ENCODE measurements around the gene RBM48. TPM values are rescaled to one million over a fixed set of nuclear protein-coding genes. Genes with fewer than 3 reads are reported as not detected.
"Not testable (repeated sequence)": the region's sequence is repeated elsewhere in the genome, so short reads cannot be mapped to it uniquely, and the experiment has no call there.

The RBM48 gene
- 10 to 100 TPM; 13.5 to 16.1 TPM for total RNA-seq

DNA sequence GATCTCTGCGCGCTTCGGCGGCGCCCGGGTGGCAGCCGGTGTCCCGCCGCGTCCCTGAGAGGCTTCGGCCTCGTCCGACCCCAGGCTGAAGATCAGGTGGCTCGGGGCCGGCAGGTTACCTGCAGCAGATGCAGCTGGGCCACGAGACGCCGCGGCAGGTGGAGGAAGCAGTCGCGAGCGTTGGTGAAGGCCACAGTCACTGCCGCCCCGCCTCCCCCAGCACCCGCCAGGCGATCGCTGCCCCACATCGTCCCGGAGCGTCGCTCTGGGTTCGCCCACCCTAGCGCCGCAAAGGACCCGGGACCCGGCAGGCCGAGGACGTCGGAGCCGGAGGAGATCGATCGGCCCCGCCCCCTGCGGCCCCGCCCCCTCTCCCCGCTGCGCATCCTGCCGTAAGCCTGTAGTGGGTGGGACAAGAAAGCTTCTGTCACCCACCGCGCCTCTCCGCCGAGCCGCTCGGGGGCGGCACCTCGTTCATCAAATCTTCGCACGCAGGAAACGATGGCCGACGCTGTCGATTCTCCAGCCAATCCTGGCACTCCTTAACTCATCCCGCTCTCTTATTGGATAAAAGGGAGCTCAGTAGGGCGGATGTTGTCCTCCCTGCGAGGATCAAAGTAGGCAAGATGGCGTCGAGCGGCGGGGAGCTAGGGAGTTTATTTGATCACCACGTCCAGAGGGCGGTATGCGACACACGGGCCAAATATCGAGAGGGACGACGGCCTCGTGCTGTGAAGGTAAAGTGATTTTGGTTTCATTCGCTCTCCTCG, at the start of gene RBM48, which contains the start of gene PEX1:
Gene RBM48 (plus strand): TSS at position 608 of the 770 bp plus-strand sequence. CDS start 19 bp downstream, at position 627.
Gene PEX1 (minus strand): TSS at position 333 of the 770 bp plus-strand sequence. CDS start 85 bp downstream, at position 248.
- peak; percentile 93 to 96 for DNase-seq
- Mint-ChIP-seq H3K4me3 (peak within 1 kb of the TSS; percentile 80 to 96), H3K27me3 (ENCODE audit: low read depth) (no peaks in the 10 kb centered on the region), H3K9me3 (no peaks in the 10 kb centered on the region), H3K36me3 (ENCODE audit: insufficient read depth in 2 of 2) (peaks cover 7 to 9% of the 10 kb centered on the region in 2 donors), H3K27ac (peak within 1 kb of the TSS; percentile 95), H3K4me1 (ENCODE audit: low read depth) (peaks cover 36% of the 10 kb centered on the region)
- peak; percentile 93 for ATAC-seq (replicated peaks in 1 of 2)

DNA sequence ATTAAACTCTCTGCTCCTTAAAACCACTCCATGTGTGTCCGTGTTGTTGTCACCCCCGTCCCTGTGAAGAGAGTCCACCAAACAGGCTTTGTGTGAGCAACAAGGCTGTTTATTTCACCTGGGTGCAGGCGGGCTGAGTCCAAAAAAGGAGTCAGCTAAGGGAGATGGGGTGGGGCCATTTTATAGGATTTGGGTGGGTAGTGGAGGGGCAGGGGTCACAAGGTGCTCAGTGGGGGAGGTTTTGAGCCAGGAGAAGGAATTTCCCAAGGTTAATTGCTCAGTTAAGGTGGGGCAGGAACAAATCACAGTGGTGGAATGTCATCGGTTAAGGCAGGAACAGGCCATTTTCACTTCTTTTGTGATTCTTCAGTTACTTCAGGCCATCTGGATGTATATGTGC, 49.4 kb upstream of the RBM48 start:
- ATAC-seq (replicated peaks in 1 of 2); H3K36me3 Mint-ChIP-seq (ENCODE audit: insufficient read depth in 2 of 2); H3K4me1 Mint-ChIP-seq (ENCODE audit: low read depth); H3K9me3 Mint-ChIP-seq; H3K27ac Mint-ChIP-seq; H3K4me3 Mint-ChIP-seq; H3K27me3 Mint-ChIP-seq (ENCODE audit: low read depth); DNase-seq: not testable (repeated sequence)

DNA sequence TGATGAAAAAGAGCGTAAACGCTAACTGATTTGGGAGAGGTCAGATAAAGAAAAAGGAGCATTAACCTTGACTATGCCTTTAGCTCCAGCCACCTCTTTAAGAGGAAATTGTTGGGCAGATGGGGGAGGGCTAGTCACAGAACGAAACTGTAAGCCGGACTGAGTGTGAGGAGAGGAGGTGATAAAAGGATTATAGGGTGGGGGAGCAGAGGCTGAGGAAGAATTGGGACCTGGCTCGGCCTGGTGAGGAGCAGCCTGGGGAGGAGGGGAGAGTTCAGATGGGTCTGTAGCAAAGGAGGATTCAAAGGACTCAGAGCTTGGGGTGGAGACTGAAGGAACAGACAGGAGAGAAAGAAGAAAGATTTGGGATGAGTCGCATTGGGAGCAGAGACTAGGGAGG, 45.0 kb upstream of the RBM48 start:
- H3K27me3 Mint-ChIP-seq (ENCODE audit: low read depth); H3K4me3 Mint-ChIP-seq; H3K27ac Mint-ChIP-seq: not testable (repeated sequence)

DNA sequence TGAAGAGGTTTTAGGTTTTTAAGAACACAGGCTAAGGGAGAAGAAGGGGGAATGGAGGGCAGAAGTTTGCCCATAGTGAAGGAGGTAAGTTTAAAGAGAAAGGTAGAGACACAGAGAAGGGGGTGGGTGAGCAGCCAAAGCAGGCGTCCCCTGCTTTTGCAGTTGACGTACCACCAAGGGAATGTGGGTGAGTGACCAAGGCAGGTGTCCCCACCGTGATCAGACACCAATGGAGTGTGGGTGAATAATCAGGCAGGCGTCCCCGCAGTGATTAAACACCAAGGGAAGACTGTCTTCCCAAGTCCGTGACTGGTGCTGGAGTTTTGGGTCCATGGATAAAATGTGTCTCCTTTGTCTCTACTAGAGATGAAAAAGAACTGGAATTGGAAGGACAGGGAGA, 44.4 kb upstream of the RBM48 start:
- not testable (repeated sequence) for H3K27me3 Mint-ChIP-seq (ENCODE audit: low read depth); H3K27ac Mint-ChIP-seq; H3K36me3 Mint-ChIP-seq (ENCODE audit: insufficient read depth in 2 of 2); ATAC-seq (replicated peaks in 1 of 2); DNase-seq; H3K4me1 Mint-ChIP-seq (ENCODE audit: low read depth); H3K9me3 Mint-ChIP-seq; H3K4me3 Mint-ChIP-seq

More for the DNA sequence above, 45.0 kb upstream of the RBM48 start:
- H3K36me3 Mint-ChIP-seq (ENCODE audit: insufficient read depth in 2 of 2); H3K9me3 Mint-ChIP-seq; H3K4me1 Mint-ChIP-seq (ENCODE audit: low read depth); DNase-seq; ATAC-seq (replicated peaks in 1 of 2): not testable (repeated sequence)

DNA sequence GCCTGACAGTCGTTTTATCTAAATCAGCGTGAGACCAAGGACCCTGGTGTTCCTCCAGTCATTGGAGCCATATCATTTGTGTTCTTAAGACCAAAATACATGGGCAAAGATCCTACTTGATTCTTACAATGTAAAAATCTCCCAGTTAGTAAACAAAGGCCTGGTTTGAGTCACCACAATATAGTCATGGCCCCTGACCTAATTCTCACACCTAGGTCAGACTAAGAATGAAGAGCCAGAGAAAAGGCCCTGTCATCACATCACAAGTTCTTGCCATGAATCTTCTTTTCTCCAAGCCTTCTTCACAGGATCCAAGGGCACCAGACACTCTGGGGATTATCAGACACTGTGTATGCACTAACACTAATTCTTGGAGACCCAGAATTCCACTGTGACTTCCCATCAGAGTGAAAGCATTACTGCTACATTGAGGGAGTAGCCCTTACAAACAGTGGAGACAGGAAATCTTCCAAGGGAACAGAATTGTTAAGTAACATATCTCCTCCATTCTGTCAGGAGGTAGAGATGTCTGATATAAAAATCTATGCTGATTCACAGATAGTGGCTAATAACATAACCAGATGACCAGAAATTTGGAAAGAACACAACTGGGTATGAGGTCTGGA, 43.2 kb upstream of the RBM48 start:
- Mint-ChIP-seq H3K4me3 (no peak overlapping the region), H3K4me1 (ENCODE audit: low read depth) (no peaks in the 10 kb centered on the region), H3K36me3 (ENCODE audit: insufficient read depth in 2 of 2) (peaks cover 1 to 8% of the 10 kb centered on the region in 2 donors), H3K9me3 (no peaks in the 10 kb centered on the region), H3K27me3 (ENCODE audit: low read depth) (no peaks in the 10 kb centered on the region), H3K27ac (no peak overlapping the region)
- DNase-seq (no peak), ATAC-seq (replicated peaks in 1 of 2) (peak; percentile 36 to 63)

DNA sequence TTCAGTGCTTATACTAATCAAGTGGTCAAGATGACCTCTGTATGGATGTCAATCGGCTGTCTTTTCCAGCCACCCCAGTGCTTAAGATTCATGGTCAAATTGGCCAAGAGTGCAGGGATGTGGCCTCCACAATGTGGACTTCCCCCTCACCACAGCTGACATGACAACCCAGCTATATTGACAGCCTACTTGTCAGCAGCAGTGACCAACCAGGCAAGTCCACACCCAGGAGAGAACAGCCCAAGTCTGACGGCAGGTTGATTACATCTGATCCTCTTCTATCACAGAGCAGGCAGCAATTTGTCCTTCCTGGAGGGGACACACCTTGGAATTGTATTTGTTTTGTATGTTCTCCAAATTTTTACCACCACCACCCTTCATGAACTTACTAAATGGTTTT, 42.6 kb upstream of the RBM48 start:
- peaks cover 1 to 9% of the 10 kb centered on the region in 2 donors for H3K36me3 Mint-ChIP-seq (ENCODE audit: insufficient read depth in 2 of 2)
- DNase-seq (no peak), ATAC-seq (replicated peaks in 1 of 2) (no peak)
- H3K27ac Mint-ChIP-seq = no peak overlapping the region
- H3K9me3 Mint-ChIP-seq = no peaks in the 10 kb centered on the region
- H3K27me3 Mint-ChIP-seq (ENCODE audit: low read depth) = no peaks in the 10 kb centered on the region
- no peak overlapping the region for H3K4me3 Mint-ChIP-seq
- H3K4me1 Mint-ChIP-seq (ENCODE audit: low read depth) = no peaks in the 10 kb centered on the region

DNA sequence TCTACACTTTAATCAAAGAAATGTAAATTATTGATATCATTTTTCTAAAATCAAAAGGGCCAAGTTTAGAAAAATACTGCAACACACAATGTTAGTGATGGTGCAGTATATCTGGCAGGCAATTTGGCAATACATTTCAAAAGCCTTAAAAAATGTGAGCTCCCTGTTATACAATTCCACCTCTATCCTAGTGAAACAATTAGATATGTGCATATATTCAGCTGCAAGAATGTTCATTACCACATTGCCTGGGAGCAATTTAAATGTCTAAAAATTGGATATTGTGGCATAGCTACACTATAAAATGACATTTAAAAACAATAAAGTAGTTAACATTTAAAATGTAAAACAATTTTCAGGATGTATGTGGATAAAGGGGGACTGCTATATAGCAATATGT, 40.8 kb upstream of the RBM48 start:
- Mint-ChIP-seq H3K27me3 (ENCODE audit: low read depth) (no peaks in the 10 kb centered on the region), H3K36me3 (ENCODE audit: insufficient read depth in 2 of 2) (peaks cover 1 to 13% of the 10 kb centered on the region in 2 donors), H3K4me1 (ENCODE audit: low read depth) (no peaks in the 10 kb centered on the region), H3K4me3 (no peak overlapping the region), H3K27ac (no peak overlapping the region), H3K9me3 (no peaks in the 10 kb centered on the region)
- ATAC-seq (replicated peaks in 1 of 2) (no peak), DNase-seq (no peak)

DNA sequence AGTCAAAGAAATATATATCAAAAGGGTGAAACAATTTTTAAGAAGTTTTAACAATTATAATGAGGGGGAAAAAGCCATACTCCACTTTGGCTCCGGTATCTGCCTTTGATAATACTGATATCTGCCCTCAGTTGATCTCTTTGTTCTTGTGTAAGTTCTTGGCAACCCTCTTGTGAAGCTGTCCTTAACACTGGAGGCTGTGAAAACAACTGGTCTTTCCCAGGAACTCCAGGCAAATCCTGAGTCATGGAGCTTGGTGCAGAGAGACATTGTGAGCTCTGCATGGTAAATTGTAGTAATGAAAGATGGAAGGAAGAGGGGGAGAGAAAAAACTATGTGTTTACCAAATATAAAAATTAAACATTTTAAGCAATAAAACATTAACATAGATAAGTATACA, 39.0 kb upstream of the RBM48 start:
- Mint-ChIP-seq H3K36me3 (ENCODE audit: insufficient read depth in 2 of 2) (peaks cover 1 to 13% of the 10 kb centered on the region in 2 donors), H3K9me3 (no peaks in the 10 kb centered on the region), H3K4me1 (ENCODE audit: low read depth) (no peaks in the 10 kb centered on the region), H3K4me3 (no peak overlapping the region), H3K27ac (no peak overlapping the region), H3K27me3 (ENCODE audit: low read depth) (no peaks in the 10 kb centered on the region)
- no peak for ATAC-seq (replicated peaks in 1 of 2)
- no peak for DNase-seq

DNA sequence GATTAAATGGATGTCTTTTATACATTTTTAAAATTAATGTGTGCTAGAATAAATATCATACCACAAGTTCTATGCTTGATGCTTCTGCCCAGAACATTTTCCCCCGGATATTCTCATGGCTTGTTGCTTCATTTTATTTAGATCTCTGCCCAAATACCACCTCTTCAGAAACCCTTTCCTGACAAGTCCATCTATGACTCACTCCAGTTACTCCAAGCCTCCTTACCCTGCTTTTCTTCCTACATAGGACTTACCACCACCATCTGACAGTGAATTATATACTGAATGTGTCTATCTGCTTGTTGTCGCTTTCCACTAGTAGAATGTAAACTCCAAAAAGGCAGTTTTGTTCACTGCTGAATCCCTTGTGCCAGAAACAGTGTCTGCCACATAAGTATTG, 31.7 kb upstream of the RBM48 start:
- no peak overlapping the region for H3K4me3 Mint-ChIP-seq
- H3K27me3 Mint-ChIP-seq (ENCODE audit: low read depth) = no peaks in the 10 kb centered on the region
- no peak overlapping the region for H3K27ac Mint-ChIP-seq
- peaks cover 3 to 13% of the 10 kb centered on the region in 2 donors for H3K36me3 Mint-ChIP-seq (ENCODE audit: insufficient read depth in 2 of 2)
- ATAC-seq (replicated peaks in 1 of 2) (no peak), DNase-seq (no peak)
- no peaks in the 10 kb centered on the region for H3K9me3 Mint-ChIP-seq
- peaks cover 7% of the 10 kb centered on the region for H3K4me1 Mint-ChIP-seq (ENCODE audit: low read depth)

DNA sequence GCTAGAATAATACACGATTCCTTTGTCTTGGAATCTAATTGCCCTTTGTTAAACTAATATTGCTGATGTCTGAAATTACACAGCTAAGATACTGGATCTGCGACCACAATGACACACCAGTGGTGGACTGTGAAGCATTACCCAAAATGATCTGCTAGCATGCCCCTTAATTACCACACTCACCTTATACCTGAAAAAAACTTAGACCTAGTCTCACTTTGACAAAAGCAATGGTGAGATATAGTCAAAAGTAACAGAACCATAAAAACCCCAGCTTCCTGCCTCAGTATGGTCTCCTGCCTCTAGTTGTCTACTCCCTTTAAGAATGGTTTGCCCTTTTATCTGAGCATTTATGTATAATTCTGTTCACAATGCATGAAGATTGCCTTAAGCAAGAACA, 30.0 kb upstream of the RBM48 start:
- H3K4me3 Mint-ChIP-seq = no peak overlapping the region
- H3K36me3 Mint-ChIP-seq (ENCODE audit: insufficient read depth in 2 of 2) = peaks cover 3 to 13% of the 10 kb centered on the region in 2 donors
- H3K9me3 Mint-ChIP-seq = no peaks in the 10 kb centered on the region
- H3K27ac Mint-ChIP-seq = peak overlapping the region; percentile 18
- DNase-seq (peak in 1 of 2 donors; percentile 2), ATAC-seq (replicated peaks in 1 of 2) (peak; percentile 70 to 82)
- H3K27me3 Mint-ChIP-seq (ENCODE audit: low read depth) = no peaks in the 10 kb centered on the region
- H3K4me1 Mint-ChIP-seq (ENCODE audit: low read depth) = peaks cover 7% of the 10 kb centered on the region

DNA sequence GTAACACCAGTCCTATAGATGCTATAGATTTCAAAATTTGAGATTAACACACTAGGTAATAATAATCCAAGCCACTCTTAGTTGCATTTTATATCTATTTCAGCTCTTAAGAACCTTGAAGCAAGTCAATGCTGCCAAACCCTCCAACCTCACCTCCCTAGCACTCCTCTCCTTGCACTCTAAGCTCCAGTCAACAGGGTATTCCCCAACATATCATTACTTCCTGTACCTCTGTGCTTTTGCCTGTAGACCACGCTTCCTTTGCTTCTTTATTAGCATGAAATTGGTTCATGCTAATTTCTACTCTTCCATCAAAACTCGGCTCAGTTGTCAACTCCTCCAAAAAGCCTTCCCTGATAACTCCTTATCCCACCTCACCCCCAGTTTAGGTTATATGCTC, 24.8 kb upstream of the RBM48 start:
- Mint-ChIP-seq H3K36me3 (ENCODE audit: insufficient read depth in 2 of 2) (peaks cover 3 to 10% of the 10 kb centered on the region in 2 donors), H3K4me3 (no peak overlapping the region), H3K4me1 (ENCODE audit: low read depth) (peaks cover 4% of the 10 kb centered on the region), H3K27ac (no peak overlapping the region), H3K9me3 (no peaks in the 10 kb centered on the region), H3K27me3 (ENCODE audit: low read depth) (no peaks in the 10 kb centered on the region)
- DNase-seq (no peak), ATAC-seq (replicated peaks in 1 of 2) (no peak)

DNA sequence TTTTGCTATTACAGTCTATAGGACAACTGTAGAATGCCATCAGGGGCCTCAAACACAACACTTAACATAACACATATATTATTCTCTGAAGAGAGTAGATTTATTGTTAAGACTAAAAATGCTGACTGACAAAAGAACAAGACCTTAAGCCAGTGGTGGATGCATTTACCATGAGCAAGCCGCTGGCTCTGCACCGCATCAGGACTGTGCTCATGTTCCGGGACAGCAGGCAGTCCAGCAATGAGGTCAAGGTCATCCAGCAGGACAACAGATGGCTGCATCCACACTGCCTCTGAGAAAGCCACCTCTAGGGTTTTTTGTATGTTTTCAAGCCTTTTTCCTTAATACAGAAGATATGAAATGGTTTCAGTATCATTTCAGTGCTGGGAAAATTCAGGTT, 24.0 kb upstream of the RBM48 start:
- H3K27ac Mint-ChIP-seq = no peak overlapping the region
- no peak for DNase-seq
- no peak overlapping the region for H3K4me3 Mint-ChIP-seq
- H3K36me3 Mint-ChIP-seq (ENCODE audit: insufficient read depth in 2 of 2) = peaks cover 3 to 8% of the 10 kb centered on the region in 2 donors
- H3K9me3 Mint-ChIP-seq = no peaks in the 10 kb centered on the region
- no peaks in the 10 kb centered on the region for H3K4me1 Mint-ChIP-seq (ENCODE audit: low read depth)
- no peaks in the 10 kb centered on the region for H3K27me3 Mint-ChIP-seq (ENCODE audit: low read depth)
- no peak for ATAC-seq (replicated peaks in 1 of 2)

DNA sequence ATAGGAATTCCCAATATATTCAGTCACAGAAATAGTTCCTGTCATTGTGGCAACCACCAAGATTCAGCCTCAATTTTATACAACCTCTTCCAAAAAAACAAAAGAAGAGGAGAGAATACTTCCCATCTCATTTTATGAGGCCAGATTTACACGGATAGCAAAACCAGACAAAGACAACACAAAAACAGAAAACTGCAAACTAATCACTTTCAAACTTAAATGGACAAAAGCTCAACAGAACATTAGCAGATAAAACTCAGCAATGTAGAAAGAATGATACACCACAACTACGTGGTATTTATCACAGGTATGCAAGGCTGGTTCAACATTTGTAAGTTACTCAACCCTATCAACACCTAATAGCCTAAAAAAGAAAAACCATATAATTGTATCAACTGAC, 22.2 kb upstream of the RBM48 start:
- H3K4me3 Mint-ChIP-seq = no peak overlapping the region
- ATAC-seq (replicated peaks in 1 of 2) = no peak
- H3K27me3 Mint-ChIP-seq (ENCODE audit: low read depth) = no peaks in the 10 kb centered on the region
- peaks cover 0 to 3% of the 10 kb centered on the region in 2 donors for H3K36me3 Mint-ChIP-seq (ENCODE audit: insufficient read depth in 2 of 2)
- H3K27ac Mint-ChIP-seq = peak overlapping the region; percentile 37
- H3K4me1 Mint-ChIP-seq (ENCODE audit: low read depth) = no peaks in the 10 kb centered on the region
- DNase-seq = no peak
- no peaks in the 10 kb centered on the region for H3K9me3 Mint-ChIP-seq
